ENCODE measurements around the gene MRPS25. TPM values are rescaled to one million over a fixed set of nuclear protein-coding genes. Genes with fewer than 3 reads are reported as not detected.

Gene MRPS25
- total RNA-seq, 1 experiment from 2014 or later = 69.7 TPM

- ChIA-PET POLR2A (no interaction called here), CTCF (interaction anchor here (0.6 to 6.4 kb wide), 18 partner anchors 9 to 419 kb away, joined by 3 to 65 read pairs (median 4); partner anchors contain the start of genes CAPN7, MRPS25 and RBSN)
- ATAC-seq (peak; percentile 92), DNase-seq (ENCODE audit: low spot score) (peak; percentile 85)
- H3K36me3 Mint-ChIP-seq = no peaks in the 10 kb centered on the region
- H3K27me3 Mint-ChIP-seq (ENCODE audit: low read depth) = no peaks in the 10 kb centered on the region
- no peak overlapping the region for H3K27ac Mint-ChIP-seq
- TF ChIP-seq, protein P1, sequence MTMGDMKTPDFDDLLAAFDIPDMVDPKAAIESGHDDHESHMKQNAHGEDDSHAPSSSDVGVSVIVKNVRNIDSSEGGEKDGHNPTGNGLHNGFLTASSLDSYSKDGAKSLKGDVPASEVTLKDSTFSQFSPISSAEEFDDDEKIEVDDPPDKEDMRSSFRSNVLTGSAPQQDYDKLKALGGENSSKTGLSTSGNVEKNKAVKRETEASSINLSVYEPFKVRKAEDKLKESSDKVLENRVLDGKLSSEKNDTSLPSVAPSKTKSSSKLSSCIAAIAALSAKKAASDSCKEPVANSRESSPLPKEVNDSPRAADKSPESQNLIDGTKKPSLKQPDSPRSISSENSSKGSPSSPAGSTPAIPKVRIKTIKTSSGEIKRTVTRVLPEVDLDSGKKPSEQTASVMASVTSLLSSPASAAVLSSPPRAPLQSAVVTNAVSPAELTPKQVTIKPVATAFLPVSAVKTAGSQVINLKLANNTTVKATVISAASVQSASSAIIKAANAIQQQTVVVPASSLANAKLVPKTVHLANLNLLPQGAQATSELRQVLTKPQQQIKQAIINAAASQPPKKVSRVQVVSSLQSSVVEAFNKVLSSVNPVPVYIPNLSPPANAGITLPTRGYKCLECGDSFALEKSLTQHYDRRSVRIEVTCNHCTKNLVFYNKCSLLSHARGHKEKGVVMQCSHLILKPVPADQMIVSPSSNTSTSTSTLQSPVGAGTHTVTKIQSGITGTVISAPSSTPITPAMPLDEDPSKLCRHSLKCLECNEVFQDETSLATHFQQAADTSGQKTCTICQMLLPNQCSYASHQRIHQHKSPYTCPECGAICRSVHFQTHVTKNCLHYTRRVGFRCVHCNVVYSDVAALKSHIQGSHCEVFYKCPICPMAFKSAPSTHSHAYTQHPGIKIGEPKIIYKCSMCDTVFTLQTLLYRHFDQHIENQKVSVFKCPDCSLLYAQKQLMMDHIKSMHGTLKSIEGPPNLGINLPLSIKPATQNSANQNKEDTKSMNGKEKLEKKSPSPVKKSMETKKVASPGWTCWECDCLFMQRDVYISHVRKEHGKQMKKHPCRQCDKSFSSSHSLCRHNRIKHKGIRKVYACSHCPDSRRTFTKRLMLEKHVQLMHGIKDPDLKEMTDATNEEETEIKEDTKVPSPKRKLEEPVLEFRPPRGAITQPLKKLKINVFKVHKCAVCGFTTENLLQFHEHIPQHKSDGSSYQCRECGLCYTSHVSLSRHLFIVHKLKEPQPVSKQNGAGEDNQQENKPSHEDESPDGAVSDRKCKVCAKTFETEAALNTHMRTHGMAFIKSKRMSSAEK (CRISPR knock-in tag; IDR thresholded peaks at IDR 0.05; ENCODE audit: borderline replicate concordance) = no peak
- TF ChIP-seq, protein P2, sequence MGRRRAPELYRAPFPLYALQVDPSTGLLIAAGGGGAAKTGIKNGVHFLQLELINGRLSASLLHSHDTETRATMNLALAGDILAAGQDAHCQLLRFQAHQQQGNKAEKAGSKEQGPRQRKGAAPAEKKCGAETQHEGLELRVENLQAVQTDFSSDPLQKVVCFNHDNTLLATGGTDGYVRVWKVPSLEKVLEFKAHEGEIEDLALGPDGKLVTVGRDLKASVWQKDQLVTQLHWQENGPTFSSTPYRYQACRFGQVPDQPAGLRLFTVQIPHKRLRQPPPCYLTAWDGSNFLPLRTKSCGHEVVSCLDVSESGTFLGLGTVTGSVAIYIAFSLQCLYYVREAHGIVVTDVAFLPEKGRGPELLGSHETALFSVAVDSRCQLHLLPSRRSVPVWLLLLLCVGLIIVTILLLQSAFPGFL (CRISPR knock-in tag; IDR thresholded peaks at IDR 0.05; ENCODE audit: borderline replicate concordance) = no peak
- TF ChIP-seq ZNF423 (CRISPR knock-in tag; IDR thresholded peaks at IDR 0.05) (0 out of 2 replicates have a peak, but pooled peaks have one; percentile 22), CTCF (IDR thresholded peaks at IDR 0.05) (peak; percentile 97), ZNF138 (CRISPR knock-in tag; conservative IDR thresholded peaks at IDR 0.05) (no peak), PRDM15 (CRISPR knock-in tag; IDR thresholded peaks at IDR 0.05) (no peak)
- TF ChIP-seq, protein P3, sequence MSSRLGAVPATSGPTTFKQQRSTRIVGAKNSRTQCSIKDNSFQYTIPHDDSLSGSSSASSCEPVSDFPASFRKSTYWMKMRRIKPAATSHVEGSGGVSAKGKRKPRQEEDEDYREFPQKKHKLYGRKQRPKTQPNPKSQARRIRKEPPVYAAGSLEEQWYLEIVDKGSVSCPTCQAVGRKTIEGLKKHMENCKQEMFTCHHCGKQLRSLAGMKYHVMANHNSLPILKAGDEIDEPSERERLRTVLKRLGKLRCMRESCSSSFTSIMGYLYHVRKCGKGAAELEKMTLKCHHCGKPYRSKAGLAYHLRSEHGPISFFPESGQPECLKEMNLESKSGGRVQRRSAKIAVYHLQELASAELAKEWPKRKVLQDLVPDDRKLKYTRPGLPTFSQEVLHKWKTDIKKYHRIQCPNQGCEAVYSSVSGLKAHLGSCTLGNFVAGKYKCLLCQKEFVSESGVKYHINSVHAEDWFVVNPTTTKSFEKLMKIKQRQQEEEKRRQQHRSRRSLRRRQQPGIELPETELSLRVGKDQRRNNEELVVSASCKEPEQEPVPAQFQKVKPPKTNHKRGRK (CRISPR knock-in tag; IDR thresholded peaks at IDR 0.05; ENCODE audit: borderline replicate concordance) = no peak
- no peaks in the 10 kb centered on the region for H3K9me3 Mint-ChIP-seq
- peaks cover 9% of the 10 kb centered on the region for H3K4me1 Mint-ChIP-seq
- no peak overlapping the region for H3K4me3 Mint-ChIP-seq
Observed at GRCh38 chr3:15108082-15108545, 43.0 kb upstream of the MRPS25 start.

GRCh38 chr3:15107075-15107947, 42.2 kb upstream of the MRPS25 start:
- ATAC-seq (peak; percentile 44), DNase-seq (ENCODE audit: low spot score) (no peak)
- ChIA-PET CTCF (interaction anchor here (0.6 to 6.4 kb wide), 22 partner anchors 9 to 420 kb away, joined by 3 to 65 read pairs (median 4); partner anchors contain the start of genes CAPN7, MRPS25, RBSN and SH3BP5), POLR2A (no interaction called here)
- Mint-ChIP-seq H3K27me3 (ENCODE audit: low read depth) (no peaks in the 10 kb centered on the region), H3K27ac (no peak overlapping the region), H3K36me3 (no peaks in the 10 kb centered on the region), H3K4me1 (peaks cover 12% of the 10 kb centered on the region), H3K9me3 (no peaks in the 10 kb centered on the region), H3K4me3 (peak overlapping the region; percentile 1; the same call in 1 of the 2 replicates)
- no peak for TF ChIP-seq ERG (CRISPR knock-in tag; IDR thresholded peaks at IDR 0.05)
- TF ChIP-seq NR3C1 (CRISPR knock-in tag; conservative IDR thresholded peaks at IDR 0.05; ENCODE audit: low read depth) = no peak
- no peak for TF ChIP-seq SP1 (CRISPR knock-in tag; conservative IDR thresholded peaks at IDR 0.05)
- TF ChIP-seq NR1H2 (CRISPR knock-in tag; IDR thresholded peaks at IDR 0.05) = no peak
- no peak for TF ChIP-seq FOXP4 (CRISPR knock-in tag; IDR thresholded peaks at IDR 0.05)
- TF ChIP-seq NFATC4 (CRISPR knock-in tag; IDR thresholded peaks at IDR 0.05) = no peak
- no peak for TF ChIP-seq ZNF416 (CRISPR knock-in tag; IDR thresholded peaks at IDR 0.05)
- TF ChIP-seq PRRX2 (CRISPR knock-in tag; IDR thresholded peaks at IDR 0.05) = no peak
- TF ChIP-seq ZNF396 (CRISPR knock-in tag; IDR thresholded peaks at IDR 0.05; ENCODE audit: borderline replicate concordance) = no peak
